SH-SY5Y (cell line): ENCODE results near the gene ROBO1.

ENCODE experiments used
- GATA2 ChIP-seq: IDR thresholded peaks from 2 replicates; pipeline ENCODE4 v1.6.1; 2011; ENCODE audit warnings: mild to moderate bottlenecking, low read depth, low read length
- GATA3 ChIP-seq: IDR thresholded peaks from 2 replicates; pipeline ENCODE4 v1.6.1; 2011; ENCODE audit warnings: low read depth, mild to moderate bottlenecking, low read length, moderate library complexity

DNA sequence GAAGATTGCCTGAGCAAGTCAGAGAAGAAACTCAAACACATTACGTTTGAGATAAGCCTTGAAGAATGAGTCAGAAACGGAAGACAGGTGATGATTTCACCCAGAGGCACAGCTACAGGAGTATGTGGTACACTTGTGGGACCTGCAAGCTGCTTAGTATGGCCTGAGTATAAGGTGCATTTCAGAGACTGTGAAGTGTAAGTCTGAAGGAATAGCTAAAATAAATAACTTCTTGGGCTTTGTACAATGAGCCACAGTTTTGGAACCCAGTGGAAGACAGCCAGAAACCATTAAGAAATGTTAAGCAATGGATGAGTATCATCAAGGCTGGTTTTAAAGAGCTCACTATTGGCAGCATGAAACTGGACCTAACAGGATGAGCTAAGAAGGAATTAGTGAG lies 826.2 kb downstream of the ROBO1 start:
- TF ChIP-seq GATA2 = no peak
- TF ChIP-seq GATA3 = no peak
